Activated T-cell treated with anti-CD3 and anti-CD28 coated beads, Interleukin-2, amount 50 U/mL, for 24 hours (primary cell): Measurements from ENCODE around the gene MADD.

ENCODE experiments used
- DNase-seq: peaks from one replicate; pipeline ENCODE4 v3.0.0-alpha.2; 2020
- H3K27ac Mint-ChIP-seq: 2 replicates; pipeline ENCODE4 v1.8.0; 2020; ENCODE audit warnings: mild to moderate bottlenecking, mixed read lengths
- H3K27me3 Mint-ChIP-seq: 2 replicates; pipeline ENCODE4 v1.8.0; 2020; ENCODE audit warnings: mixed read lengths
- H3K36me3 Mint-ChIP-seq: 2 replicates; pipeline ENCODE4 v1.8.0; 2020; ENCODE audit warnings: low read depth, mixed read lengths
- H3K4me1 Mint-ChIP-seq: 2 replicates; pipeline ENCODE4 v1.8.0; 2020; ENCODE audit warnings: low read depth, mixed read lengths
- H3K4me3 Mint-ChIP-seq: 2 replicates; pipeline ENCODE4 v1.8.0; 2020; ENCODE audit warnings: mild to moderate bottlenecking, moderate library complexity, mixed read lengths
- H3K9me3 Mint-ChIP-seq: 2 replicates; pipeline ENCODE4 v1.8.0; 2020; ENCODE audit warnings: mixed read lengths

Gene MADD

GRCh38 chr11:47375020-47375419 lies 105.1 kb downstream of the MADD start:
- Mint-ChIP-seq H3K27me3 (no peaks in the 10 kb centered on the region), H3K4me3 (no peak overlapping the region), H3K27ac (no peak overlapping the region), H3K36me3 (no peaks in the 10 kb centered on the region), H3K9me3 (no peaks in the 10 kb centered on the region), H3K4me1 (peaks cover 17% of the 10 kb centered on the region)
- DNase-seq, result no peak

DNA sequence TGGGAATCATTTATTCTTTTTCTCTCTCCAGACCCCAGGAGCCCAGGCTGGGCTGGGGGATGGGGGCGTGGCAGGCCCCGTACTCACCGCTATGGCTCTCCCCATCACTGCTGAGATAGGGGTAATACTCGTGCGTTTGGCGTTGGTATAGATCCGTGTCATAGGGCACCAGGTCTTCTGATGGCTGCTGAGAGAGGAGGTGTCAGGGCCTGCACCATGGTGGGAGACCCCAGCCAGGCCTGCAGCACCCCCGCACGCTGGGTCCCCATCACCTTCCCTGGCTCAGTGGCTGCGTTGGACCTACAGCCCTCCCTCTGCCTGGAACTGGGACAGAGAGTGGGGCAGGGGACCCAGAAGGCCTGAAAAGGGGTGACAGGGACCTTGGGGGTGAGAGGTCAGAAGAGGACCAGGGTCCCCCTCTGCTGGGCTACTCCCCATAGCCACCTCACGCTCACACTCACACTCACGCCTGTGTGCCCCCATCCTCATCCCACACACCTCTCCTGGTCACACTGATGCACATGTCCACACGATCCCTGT lies 105.7 kb downstream of the MADD start:
- no peak overlapping the region for H3K27ac Mint-ChIP-seq
- H3K36me3 Mint-ChIP-seq, result no peaks in the 10 kb centered on the region
- no peaks in the 10 kb centered on the region for H3K9me3 Mint-ChIP-seq

GRCh38 chr11:47376107-47376524 lies 106.2 kb downstream of the MADD start:
- Mint-ChIP-seq H3K27me3 (no peaks in the 10 kb centered on the region), H3K4me1 (peaks cover 11% of the 10 kb centered on the region), H3K27ac (no peak overlapping the region), H3K36me3 (no peaks in the 10 kb centered on the region), H3K4me3 (no peak overlapping the region), H3K9me3 (no peaks in the 10 kb centered on the region)
- DNase-seq, result no peak

More for the DNA sequence above, 105.7 kb downstream of the MADD start:
- DNase-seq, result no peak
- H3K27me3 Mint-ChIP-seq, result no peaks in the 10 kb centered on the region
- peaks cover 14% of the 10 kb centered on the region for H3K4me1 Mint-ChIP-seq
- no peak overlapping the region for H3K4me3 Mint-ChIP-seq

DNA sequence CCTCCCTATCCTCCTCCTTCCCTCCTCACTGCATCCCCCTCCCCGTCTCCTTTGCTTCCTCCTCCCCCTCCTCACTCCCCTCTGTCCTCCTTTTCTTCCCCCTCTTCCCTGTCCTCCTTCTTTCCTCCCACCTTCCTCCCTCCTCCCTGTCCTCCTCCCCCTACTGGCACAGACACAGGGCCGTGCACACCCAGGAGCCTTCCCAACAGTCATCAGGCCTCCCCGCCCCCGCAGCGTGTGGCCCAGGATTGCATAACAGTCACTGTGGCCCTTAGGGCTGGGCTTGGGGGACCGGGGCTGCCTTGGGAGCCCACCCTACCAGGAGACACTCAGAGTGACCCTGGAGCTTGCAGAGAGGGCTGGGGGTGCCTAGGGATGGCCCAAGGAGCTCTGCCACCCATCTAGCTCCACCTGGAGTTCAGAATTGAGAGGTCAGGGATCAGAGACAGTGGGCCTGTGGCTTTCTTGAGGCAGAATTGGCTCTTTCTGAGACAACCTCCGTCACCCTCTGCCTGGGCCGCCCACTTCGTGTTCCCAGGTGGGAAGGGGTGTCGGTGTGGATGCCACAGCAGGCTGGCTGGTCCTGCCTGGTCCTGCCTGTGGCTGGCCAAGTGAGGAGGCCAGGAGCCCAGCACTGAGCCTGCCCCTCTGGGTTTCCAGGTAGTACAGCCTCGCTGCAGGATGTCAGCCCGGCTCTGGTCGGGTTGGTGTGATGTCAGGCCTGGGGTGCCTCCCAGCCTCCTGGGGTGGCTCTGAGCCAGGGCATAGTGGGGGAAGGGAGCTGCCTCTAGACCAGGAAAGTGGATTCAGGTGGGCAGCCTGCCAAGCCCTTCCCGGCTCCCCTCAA lies 106.8 kb downstream of the MADD start:
- Mint-ChIP-seq H3K4me3 (no peak overlapping the region), H3K27me3 (no peaks in the 10 kb centered on the region), H3K36me3 (no peaks in the 10 kb centered on the region), H3K4me1 (peaks cover 11% of the 10 kb centered on the region), H3K27ac (no peak overlapping the region), H3K9me3 (no peaks in the 10 kb centered on the region)
- no peak for DNase-seq

DNA sequence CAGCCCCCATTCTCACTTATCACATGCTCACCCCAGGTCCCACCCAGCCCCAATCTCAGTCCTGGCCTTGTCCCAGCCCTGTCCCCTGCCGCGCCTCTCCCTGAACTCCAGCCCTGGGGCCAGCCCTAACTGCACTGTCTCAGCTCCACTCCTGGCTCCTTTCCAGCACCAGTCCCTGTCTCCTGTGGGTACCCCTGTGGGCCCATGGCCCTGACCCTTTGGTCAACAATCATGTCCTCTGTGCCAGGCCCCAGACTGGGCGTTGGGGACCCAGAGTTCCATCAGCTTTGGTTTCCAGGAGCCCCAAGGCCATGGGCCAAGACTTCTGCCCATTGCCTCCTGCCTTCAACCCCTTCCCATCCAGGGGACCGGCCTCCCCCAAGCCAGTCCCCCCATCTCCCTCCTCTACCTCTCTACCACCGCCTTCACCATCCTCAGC lies 107.7 kb downstream of the MADD start:
- DNase-seq, result no peak
- Mint-ChIP-seq H3K4me3 (no peak overlapping the region), H3K4me1 (peaks cover 11% of the 10 kb centered on the region), H3K9me3 (no peaks in the 10 kb centered on the region), H3K27ac (no peak overlapping the region), H3K27me3 (no peaks in the 10 kb centered on the region), H3K36me3 (no peaks in the 10 kb centered on the region)

GRCh38 chr11:47378010-47378835 lies 108.3 kb downstream of the MADD start, which contains the start of gene SPI1:
Gene SPI1 (minus strand): TSS chr11:47378547. CDS start chr11:47378353, 194 bp downstream.
- Mint-ChIP-seq H3K9me3 (no peaks in the 10 kb centered on the region), H3K4me3 (no peak within 1 kb of the TSS), H3K27ac (no peak within 1 kb of the TSS), H3K27me3 (no peaks in the 10 kb centered on the region), H3K4me1 (peaks cover 11% of the 10 kb centered on the region), H3K36me3 (no peaks in the 10 kb centered on the region)
- no peak for DNase-seq

GRCh38 chr11:47378836-47379170 lies 108.9 kb downstream of the MADD start:
- Mint-ChIP-seq H3K36me3 (no peaks in the 10 kb centered on the region), H3K27ac (no peak overlapping the region), H3K4me3 (no peak overlapping the region), H3K4me1 (peaks cover 11% of the 10 kb centered on the region), H3K9me3 (no peaks in the 10 kb centered on the region), H3K27me3 (no peaks in the 10 kb centered on the region)
- no peak for DNase-seq

DNA sequence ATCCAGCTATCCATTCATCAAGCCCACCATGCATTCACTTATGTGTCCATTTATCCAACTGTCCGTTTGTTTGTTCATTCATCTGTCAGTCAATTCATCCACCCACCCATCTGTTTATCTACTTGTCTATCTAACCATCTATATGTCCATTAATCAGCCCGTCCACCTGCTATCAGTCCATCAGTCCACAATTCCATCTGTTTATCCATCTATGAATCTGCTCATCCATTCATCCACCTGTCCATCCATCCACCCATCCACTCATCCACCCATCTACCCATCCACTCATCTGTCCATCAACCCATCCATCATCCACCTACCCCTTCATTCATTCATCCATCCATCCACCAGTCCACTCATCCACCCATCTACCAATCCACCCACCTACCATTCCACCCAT lies 109.4 kb downstream of the MADD start:
- Mint-ChIP-seq H3K4me3 (no peak overlapping the region), H3K9me3 (no peaks in the 10 kb centered on the region), H3K27ac (no peak overlapping the region), H3K36me3 (no peaks in the 10 kb centered on the region), H3K4me1 (peaks cover 7% of the 10 kb centered on the region), H3K27me3 (no peaks in the 10 kb centered on the region)
- no peak for DNase-seq
